AG09319 (cell line): ENCODE results near the gene CAST.
"Not testable (repeated sequence)": the region's sequence is repeated elsewhere in the genome, so short reads cannot be mapped to it uniquely, and the experiment has no call there.

Source experiments
- DNase-seq: peaks from one replicate; pipeline ENCODE4 v3.0.0-alpha.2; 2010; ENCODE audit warnings: low read depth; ENCODE audit errors: extremely low read depth
- TF ChIP-seq, protein P1 (sequence below): IDR thresholded peaks from 2 replicates; pipeline ENCODE4 v1.5.1; 2011; ENCODE audit warnings: low read depth, mild to moderate bottlenecking, inconsistent platforms, low read length, moderate library complexity

The CAST gene

DNA sequence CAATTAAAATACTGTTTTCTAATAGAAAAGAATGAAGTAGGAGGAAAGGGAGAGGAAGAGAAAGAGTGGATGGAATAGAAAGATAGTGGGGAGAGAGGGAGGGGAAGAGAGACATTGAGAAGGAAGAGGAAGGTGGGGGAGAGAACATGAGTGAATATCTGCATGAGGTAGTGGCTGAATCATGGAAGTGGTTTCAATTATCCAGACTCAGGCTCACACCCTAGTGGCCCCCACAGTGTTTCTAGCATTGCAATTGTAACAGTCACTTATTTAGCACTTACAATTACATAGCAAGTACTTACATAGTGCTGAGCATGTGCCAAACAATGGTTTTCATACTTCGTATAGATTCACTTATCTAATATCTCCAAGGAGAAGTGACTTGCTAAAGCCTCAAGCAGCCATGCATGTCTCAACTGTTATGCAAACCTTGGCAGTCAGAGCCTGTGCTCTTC, 72.7 kb downstream of the CAST start:
- TF ChIP-seq, protein P1, sequence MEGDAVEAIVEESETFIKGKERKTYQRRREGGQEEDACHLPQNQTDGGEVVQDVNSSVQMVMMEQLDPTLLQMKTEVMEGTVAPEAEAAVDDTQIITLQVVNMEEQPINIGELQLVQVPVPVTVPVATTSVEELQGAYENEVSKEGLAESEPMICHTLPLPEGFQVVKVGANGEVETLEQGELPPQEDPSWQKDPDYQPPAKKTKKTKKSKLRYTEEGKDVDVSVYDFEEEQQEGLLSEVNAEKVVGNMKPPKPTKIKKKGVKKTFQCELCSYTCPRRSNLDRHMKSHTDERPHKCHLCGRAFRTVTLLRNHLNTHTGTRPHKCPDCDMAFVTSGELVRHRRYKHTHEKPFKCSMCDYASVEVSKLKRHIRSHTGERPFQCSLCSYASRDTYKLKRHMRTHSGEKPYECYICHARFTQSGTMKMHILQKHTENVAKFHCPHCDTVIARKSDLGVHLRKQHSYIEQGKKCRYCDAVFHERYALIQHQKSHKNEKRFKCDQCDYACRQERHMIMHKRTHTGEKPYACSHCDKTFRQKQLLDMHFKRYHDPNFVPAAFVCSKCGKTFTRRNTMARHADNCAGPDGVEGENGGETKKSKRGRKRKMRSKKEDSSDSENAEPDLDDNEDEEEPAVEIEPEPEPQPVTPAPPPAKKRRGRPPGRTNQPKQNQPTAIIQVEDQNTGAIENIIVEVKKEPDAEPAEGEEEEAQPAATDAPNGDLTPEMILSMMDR = no peak
- DNase-seq = no peak

DNA sequence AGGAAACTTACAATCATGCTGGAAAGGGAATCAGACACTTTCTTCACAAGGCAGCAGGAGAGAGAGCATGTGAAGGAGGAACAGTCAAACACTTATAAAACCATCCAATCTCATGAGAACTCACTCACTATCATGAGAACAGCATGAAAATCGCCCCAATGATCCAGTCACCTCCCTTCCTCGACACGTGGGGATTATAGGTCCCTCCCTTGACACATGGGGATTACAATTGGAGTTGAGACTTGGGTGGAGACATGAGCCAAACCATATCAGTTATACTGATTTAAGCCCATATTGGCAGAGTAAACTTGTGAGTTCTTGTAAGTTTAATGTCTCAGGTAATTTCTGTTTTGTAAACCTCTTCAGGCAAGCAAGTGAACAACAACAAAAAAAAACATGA, 74.8 kb downstream of the CAST start:
- DNase-seq = no peak
- TF ChIP-seq, protein P1 = no peak

DNA sequence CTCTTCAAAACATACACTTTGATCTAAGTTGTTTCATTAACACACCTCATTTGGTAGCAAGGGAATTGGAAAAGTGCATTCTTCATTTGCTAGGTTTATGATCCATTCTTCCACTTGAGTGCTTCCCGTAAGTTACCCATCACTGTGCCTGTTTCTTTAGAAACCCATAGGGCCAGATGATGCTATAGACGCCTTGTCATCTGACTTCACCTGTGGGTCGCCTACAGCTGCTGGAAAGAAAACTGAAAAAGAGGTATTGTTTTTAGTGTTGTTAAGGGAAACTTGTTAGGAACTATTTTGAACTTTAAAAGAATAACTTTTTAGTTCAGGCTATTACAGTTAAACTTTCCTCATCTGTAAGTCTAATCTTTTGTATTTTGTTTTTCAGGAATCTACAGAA, 78.9 kb downstream of the CAST start:
- no peak for DNase-seq
- TF ChIP-seq, protein P1 = no peak

DNA sequence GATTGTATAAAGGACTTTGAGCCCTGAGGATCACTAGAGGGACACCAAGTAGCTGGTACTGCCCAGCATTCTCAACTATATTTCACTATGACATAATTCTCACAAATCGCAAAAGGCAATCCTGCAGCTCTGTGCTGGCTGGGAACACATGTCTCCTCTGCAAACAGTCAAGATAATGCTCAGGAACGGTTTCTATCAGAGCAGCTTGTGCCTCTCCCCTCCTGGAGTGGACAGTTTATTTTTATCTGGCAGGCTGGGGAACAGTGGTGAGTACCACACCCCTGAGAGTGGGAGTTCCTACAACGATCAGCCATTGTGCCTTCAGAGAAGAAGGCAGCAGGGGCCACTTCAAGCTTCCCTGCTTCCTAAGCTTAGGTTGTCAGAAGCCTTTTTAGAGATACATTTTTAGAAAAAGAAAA, 79.7 kb downstream of the CAST start:
- no peak for DNase-seq
- TF ChIP-seq, protein P1 = no peak

DNA sequence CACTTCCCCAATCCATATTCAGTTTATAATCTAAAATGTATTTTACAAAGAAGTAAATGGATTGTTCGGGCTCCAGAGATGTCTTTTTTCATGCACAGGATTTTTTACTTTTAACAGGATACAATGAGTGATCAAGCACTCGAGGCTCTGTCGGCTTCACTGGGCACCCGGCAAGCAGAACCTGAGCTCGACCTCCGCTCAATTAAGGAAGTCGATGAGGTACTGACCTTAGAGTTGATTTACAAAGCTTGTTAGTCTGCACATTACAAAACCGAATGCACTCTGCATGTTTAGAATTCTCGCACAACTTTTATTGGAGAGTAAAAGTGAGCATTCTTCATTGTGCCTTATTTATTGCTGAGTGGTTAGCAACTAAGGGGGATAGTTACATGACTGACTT, 80.4 kb downstream of the CAST start:
- TF ChIP-seq, protein P1 = no peak
- DNase-seq = no peak

DNA sequence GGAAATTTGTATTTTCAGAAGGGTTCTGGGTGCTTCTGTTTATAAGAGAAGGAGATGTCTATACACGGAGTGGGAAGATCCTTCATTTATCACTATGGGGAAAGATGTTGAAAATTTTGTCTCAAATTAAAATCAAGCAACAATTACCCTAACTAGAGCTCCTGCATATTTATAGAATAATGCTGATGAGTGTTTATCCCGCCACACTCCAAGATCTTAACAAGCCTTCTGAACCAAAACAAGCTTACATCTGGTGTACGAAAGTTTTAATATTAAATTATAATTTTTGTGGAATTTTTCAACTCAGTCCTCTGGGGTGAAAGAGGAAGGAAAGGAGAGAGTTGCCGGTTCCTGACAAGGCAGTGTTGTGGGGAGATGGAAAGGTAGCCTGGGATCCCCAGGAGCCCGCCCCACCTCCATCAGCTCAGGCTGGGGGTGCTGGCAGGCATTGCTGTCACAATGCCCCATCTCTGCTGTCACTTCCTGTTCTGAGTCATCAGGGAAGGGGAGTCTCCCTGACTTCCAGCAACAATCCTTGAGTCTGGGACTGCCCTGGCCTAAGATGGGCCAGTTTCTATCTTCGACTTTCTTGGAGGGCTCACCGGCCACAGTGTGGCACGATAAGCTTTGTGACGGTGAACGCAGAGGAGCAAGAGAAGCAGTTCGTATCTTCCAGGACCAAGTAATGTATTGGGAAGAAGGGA, 81.0 kb downstream of the CAST start:
- TF ChIP-seq, protein P1 = no peak
- no peak for DNase-seq

DNA sequence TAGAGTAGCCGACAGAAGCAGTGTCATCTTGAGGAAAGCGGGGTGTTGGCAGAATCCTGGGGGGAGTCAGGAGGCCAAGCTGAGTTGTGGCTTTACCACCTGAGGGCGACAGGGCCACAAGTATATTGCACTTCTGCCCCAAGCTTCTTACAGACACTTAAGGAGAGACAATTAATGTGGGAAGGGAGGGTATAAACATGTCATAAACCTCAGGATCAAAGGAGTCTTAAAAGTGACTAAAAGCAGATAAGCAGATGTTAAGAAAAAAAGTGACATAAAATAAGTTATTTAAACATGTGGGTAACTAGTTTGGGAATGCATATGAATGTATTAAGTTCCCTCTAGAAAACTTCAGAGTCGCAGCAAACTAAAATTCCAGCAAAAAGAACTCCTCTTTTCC, 81.6 kb downstream of the CAST start:
- TF ChIP-seq, protein P1 = no peak
- no peak for DNase-seq

DNA sequence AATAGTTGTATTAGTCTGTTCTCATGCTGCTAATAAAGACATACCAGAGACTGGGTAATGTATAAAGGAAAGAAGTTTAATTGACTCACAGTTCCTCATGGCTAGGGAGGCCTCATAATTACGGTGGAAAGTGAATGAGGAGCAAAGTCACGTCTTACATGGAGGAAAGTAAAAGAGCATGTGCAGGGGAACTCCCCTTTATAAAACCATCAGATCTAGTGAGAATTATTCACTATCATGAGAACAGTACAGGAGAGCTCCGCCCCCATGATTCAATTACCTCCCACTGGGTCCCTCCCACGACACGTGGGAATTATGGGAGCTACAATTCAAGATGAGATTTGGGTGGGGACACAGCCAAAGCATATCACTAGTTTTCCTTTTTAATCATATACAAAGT, 82.0 kb downstream of the CAST start:
- DNase-seq = not testable (repeated sequence)
